Breast epithelium (tissue), 4 donors: Measurements from ENCODE around the gene ABCA1. TPM values are rescaled to one million over a fixed set of nuclear protein-coding genes. Genes with fewer than 3 reads are reported as not detected.

Experiments used
- DNase-seq, 2 donors: peaks; one replicate each; pipeline ENCODE4 v3.0.0-alpha.2; 2019; ENCODE audit warnings: low spot score in 2 of 2
- H3K27ac ChIP-seq, 2 donors: fragments of 200-600 bp; sonication (generic) in 1 of 2; one replicate each; pipeline ENCODE4 v1.5.1; 2016 to 2019; ENCODE audit warnings: mild to moderate bottlenecking in 1 of 2
- H3K27me3 ChIP-seq, 2 donors: fragments of 200-600 bp; sonication (generic) in 1 of 2; one replicate each; pipeline versions ENCODE4 v1.5.1 to v1.6.0; 2017 to 2019; ENCODE audit warnings: control low read depth in 1 of 2, mild to moderate bottlenecking in 1 of 2
- H3K36me3 ChIP-seq: fragments of 200-600 bp; one replicate; pipeline ENCODE4 v1.5.1; 2019
- H3K4me1 ChIP-seq, 2 donors: fragments of 200-600 bp; sonication (generic); one replicate each; pipeline ENCODE4 v1.5.1; 2016 to 2019; ENCODE audit warnings: control low read depth in 1 of 2
- H3K4me3 ChIP-seq, 3 donors: fragments of 200-600 bp; sonication (generic); 1 replicate in 2 of 3; 2 replicates in 1 of 3; pipeline ENCODE4 v1.5.1; 2016 to 2019; ENCODE audit warnings: mild to moderate bottlenecking in 3 of 3, moderate library complexity in 2 of 3
- H3K9me3 ChIP-seq, 2 donors: fragments of 200-600 bp; sonication (generic) in 1 of 2; one replicate each; pipeline ENCODE4 v1.5.1; 2016 to 2019; ENCODE audit warnings: control low read depth in 1 of 2
- CTCF ChIP-seq, 3 donors: fragments of 450-650 bp; IDR thresholded peaks; one replicate each; pipeline ENCODE4 v1.5.1; 2016 to 2017; ENCODE audit warnings: antibody characterized with exemption in 3 of 3, mild to moderate bottlenecking in 3 of 3, moderate library complexity in 3 of 3
- POLR2A ChIP-seq: fragments of 450-650 bp; IDR thresholded peaks from one replicate; pipeline ENCODE4 v1.6.1; 2016; ENCODE audit warnings: antibody characterized with exemption, mild to moderate bottlenecking, moderate library complexity
- POLR2AphosphoS5 ChIP-seq, 3 donors: sonication (generic); formaldehyde crosslinking; IDR thresholded peaks; one replicate each; pipeline ENCODE4 v1.6.1; 2017; ENCODE audit warnings: antibody characterized with exemption in 3 of 3
- intact Hi-C: fragments of 100-400 bp; cut with DNase I; formaldehyde crosslinking; loops from one replicate; pipeline ENCODE4 v1.15.1; 2023; ENCODE audit warnings: low total_unique reads
- total RNA-seq, 3 donors: library from RNA; depleted of rRNA; stranded (reverse); fragments of >200 nt; gene quantifications; one replicate each; pipeline ENCODE4 v1.1.0, GENCODE V29; 2016

Gene ABCA1
- total RNA-seq, 3 donors from 2014 or later: 57.0 to 100 (median 67.8) TPM

GRCh38 chr9:104808035-104808614 is 119.8 kb downstream of the ABCA1 start:
- no peak overlapping the region for H3K4me3 ChIP-seq
- no peak for DNase-seq

DNA sequence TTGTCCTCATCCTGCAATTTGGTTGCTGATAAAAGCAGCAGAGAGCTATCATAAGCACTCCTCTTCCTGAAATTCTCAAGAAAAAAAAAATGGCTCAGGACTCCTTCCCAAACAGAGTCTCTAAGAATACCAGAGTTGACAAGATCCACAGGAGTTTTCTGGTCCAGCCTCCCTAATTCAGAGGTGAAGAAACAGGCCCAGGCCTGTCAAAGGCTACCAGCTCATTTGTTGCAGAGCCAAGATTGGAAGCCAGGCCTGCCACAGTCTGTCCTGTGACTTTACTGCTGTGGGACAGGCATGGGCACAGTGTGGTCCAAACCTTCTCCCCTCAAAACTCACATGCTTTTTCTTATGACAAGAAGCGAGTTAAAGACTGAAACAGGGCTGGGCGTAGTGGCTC is 122.5 kb downstream of the ABCA1 start:
- no peak for TF ChIP-seq CTCF (IDR thresholded peaks at IDR 0.05)
- TF ChIP-seq POLR2AphosphoS5 (IDR thresholded peaks at IDR 0.05): no peak
- TF ChIP-seq POLR2A: no peak
- intact Hi-C loops: no loop called here
- Histone ChIP-seq H3K4me1 (no peaks in the 10 kb centered on the region), H3K36me3 (no peaks in the 10 kb centered on the region), H3K4me3 (no peak overlapping the region), H3K27me3 (no peaks in the 10 kb centered on the region), H3K9me3 (no peaks in the 10 kb centered on the region), H3K27ac (no peak overlapping the region)
- DNase-seq: no peak

More at GRCh38 chr9:104808035-104808614, 119.8 kb downstream of the ABCA1 start:
- Histone ChIP-seq H3K36me3 (no peaks in the 10 kb centered on the region), H3K27ac (no peak overlapping the region), H3K27me3 (no peaks in the 10 kb centered on the region), H3K9me3 (no peaks in the 10 kb centered on the region), H3K4me1 (no peaks in the 10 kb centered on the region)
- TF ChIP-seq POLR2AphosphoS5 (IDR thresholded peaks at IDR 0.05): no peak
- no peak for TF ChIP-seq POLR2A
- no peak for TF ChIP-seq CTCF (IDR thresholded peaks at IDR 0.05)
- intact Hi-C loops: no loop called here

GRCh38 chr9:104802906-104803305 is 125.0 kb downstream of the ABCA1 start:
- Histone ChIP-seq H3K4me3 (no peak overlapping the region), H3K4me1 (no peaks in the 10 kb centered on the region), H3K9me3 (no peaks in the 10 kb centered on the region), H3K36me3 (no peaks in the 10 kb centered on the region), H3K27me3 (no peaks in the 10 kb centered on the region), H3K27ac (no peak overlapping the region)
- no peak for DNase-seq
- intact Hi-C loops: no loop called here
- TF ChIP-seq POLR2A (no peak), CTCF (IDR thresholded peaks at IDR 0.05) (no peak), POLR2AphosphoS5 (IDR thresholded peaks at IDR 0.05) (no peak)

GRCh38 chr9:104802110-104802509 is 125.8 kb downstream of the ABCA1 start:
- intact Hi-C loops: no loop called here
- H3K36me3 ChIP-seq: no peaks in the 10 kb centered on the region
- DNase-seq: no peak
- H3K4me1 ChIP-seq: no peaks in the 10 kb centered on the region
- no peaks in the 10 kb centered on the region for H3K9me3 ChIP-seq
- no peaks in the 10 kb centered on the region for H3K27me3 ChIP-seq
- H3K4me3 ChIP-seq: no peak overlapping the region
- TF ChIP-seq POLR2A (no peak), CTCF (IDR thresholded peaks at IDR 0.05) (no peak), POLR2AphosphoS5 (IDR thresholded peaks at IDR 0.05) (no peak)
- H3K27ac ChIP-seq: no peak overlapping the region

GRCh38 chr9:104800068-104800785 is 127.7 kb downstream of the ABCA1 start:
- no peaks in the 10 kb centered on the region for H3K9me3 ChIP-seq
- no peaks in the 10 kb centered on the region for H3K27me3 ChIP-seq
- H3K4me1 ChIP-seq: no peaks in the 10 kb centered on the region
- H3K27ac ChIP-seq: no peak overlapping the region
- DNase-seq: no peak
- no peak overlapping the region for H3K4me3 ChIP-seq
- intact Hi-C loops: no loop called here
- H3K36me3 ChIP-seq: peaks cover 1% of the 10 kb centered on the region
- no peak for TF ChIP-seq POLR2AphosphoS5 (IDR thresholded peaks at IDR 0.05)
- TF ChIP-seq CTCF (IDR thresholded peaks at IDR 0.05): no peak
